ENCODE measurements around the gene TUBGCP4. TPM values are rescaled to one million over a fixed set of nuclear protein-coding genes. Genes with fewer than 3 reads are reported as not detected.

TUBGCP4 gene
- total and polyA plus RNA-seq, 10 of the 15 experiments (the other 5 are each of a cell fraction or from before 2014, with no cell fraction given), result 6.3 to 39.1 (median 24.8) TPM

- TF ChIP-seq HSF1 (IDR thresholded peaks at IDR 0.05; ENCODE audit: low read depth, low read length) (no peak), SIN3A (IDR thresholded peaks at IDR 0.05; ENCODE audit: low read depth, low read length) (0 out of 2 replicates have a peak, but pooled peaks have one; percentile 15), POLR2A (IDR thresholded peaks at IDR 0.05; ENCODE audit: low read depth, low read length) (peak; percentile 92), CBX5 (IDR thresholded peaks at IDR 0.05; ENCODE audit: low read depth) (no peak), WRNIP1 (IDR thresholded peaks at IDR 0.05; ENCODE audit: borderline replicate concordance, low read depth, low read length) (no peak), FOS (IDR thresholded peaks at IDR 0.05; ENCODE audit: borderline replicate concordance, extremely low read depth, insufficient read length) (no peak), MTA2 (IDR thresholded peaks at IDR 0.05; ENCODE audit: low read depth) (peak; percentile 33; the same call in 1 of the 2 replicates), GABPA (IDR thresholded peaks at IDR 0.05; ENCODE audit: low read depth) (peak; percentile 75; the same call in 1 of the 2 replicates), NKRF (conservative IDR thresholded peaks at IDR 0.05) (peak; percentile 72; the same call in 1 of the 2 replicates), IRF4 (IDR thresholded peaks at IDR 0.05; ENCODE audit: low read depth, low read length) (no peak), USF2 (IDR thresholded peaks at IDR 0.05; ENCODE audit: borderline replicate concordance, low read depth, low read length) (no peak), REST (IDR thresholded peaks at IDR 0.05; ENCODE audit: low read depth, low read length) (no peak), MAX (IDR thresholded peaks at IDR 0.05; ENCODE audit: low read depth, low read length) (no peak), EP300 (IDR thresholded peaks at IDR 0.05; ENCODE audit: borderline replicate concordance in 1 of 2, control insufficient read depth in 1 of 2, low read depth in 2 of 2, low read length in 2 of 2) (no peak), CREM (IDR thresholded peaks at IDR 0.05; ENCODE audit: low read depth) (no peak), GATAD2B (conservative IDR thresholded peaks at IDR 0.05; ENCODE audit: low read depth) (peak; percentile 75; the same call in 1 of the 2 replicates), IKZF1 (conservative IDR thresholded peaks at IDR 0.05) (peak; percentile 74; the same call in 1 of the 2 replicates), MYB (IDR thresholded peaks at IDR 0.05; ENCODE audit: borderline replicate concordance, low read depth, low read length) (no peak)
These were observed at the start of gene TUBGCP4, which contains the start of gene ZSCAN29 (continued) for GRCh38 chr15:43370975-43371974.

All from GM12878 (cell line).